Prostate gland (tissue), 2 donors: ENCODE data around the gene DEDD2. TPM values are rescaled to one million over a fixed set of nuclear protein-coding genes. Genes with fewer than 3 reads are reported as not detected.

ENCODE experiments used
- DNase-seq: peaks from one replicate; pipeline ENCODE4 v3.0.0-alpha.2; 2019; ENCODE audit warnings: low spot score
- H3K27ac ChIP-seq, 2 donors: fragments of 200-600 bp; sonication (generic); 2 replicates each; pipeline ENCODE4 v1.5.1; 2017 to 2019
- H3K27me3 ChIP-seq: fragments of 200-600 bp; sonication (generic); replicated peaks from 2 replicates; pipeline ENCODE4 v1.5.1; 2019; ENCODE audit not compliant: insufficient read depth
- H3K36me3 ChIP-seq, 2 donors: fragments of 200-600 bp; sonication (generic); 1 replicate in 1 of 2; 2 replicates in 1 of 2; pipeline versions ENCODE4 v1.5.1 to v1.8.1; 2017 to 2019
- H3K4me1 ChIP-seq: fragments of 200-600 bp; sonication (generic); replicated peaks from 2 replicates; pipeline ENCODE4 v1.5.1; 2019
- H3K4me3 ChIP-seq, 2 donors: fragments of 200-600 bp; sonication (generic); 2 replicates each; pipeline ENCODE4 v1.5.1; 2017 to 2019
- H3K9me3 ChIP-seq: fragments of 200-600 bp; sonication (generic); 2 replicates; pipeline ENCODE4 v1.5.1; 2017
- POLR2A ChIP-seq: fragments of 450-650 bp; IDR thresholded peaks from one replicate; pipeline ENCODE4 v1.6.1; 2016; ENCODE audit warnings: antibody characterized with exemption, mild to moderate bottlenecking
- POLR2AphosphoS5 ChIP-seq: sonication (generic); formaldehyde crosslinking; IDR thresholded peaks from one replicate; pipeline ENCODE4 v1.6.1; 2017; ENCODE audit warnings: antibody characterized with exemption
- WGBS: methylation state at CpG from one replicate; pipeline ENCODE4 v1.1.5; 2018; 5-methylcytosine and 5-hydroxymethylcytosine counted together
- intact Hi-C: fragments of 100-400 bp; cut with DNase I; formaldehyde crosslinking; loops from one replicate; pipeline ENCODE4 v1.14.2; 2022
- total RNA-seq, 2 donors: library from RNA; depleted of rRNA; stranded (reverse); fragments of >200 nt; gene quantifications; one replicate each; pipeline ENCODE4 v1.1.0, GENCODE V29; 2016
- TF ChIP-seq, protein P1 (sequence below), 4 experiments: fragments of 200-600 bp in 2 of 4; fragments of 450-650 bp in 2 of 4; sonication (generic) in 2 of 4; IDR thresholded peaks; 1 replicate in 3 of 4; 2 replicates in 1 of 4; pipeline ENCODE4 v1.5.1; 2016 to 2019; ENCODE audit warnings: antibody characterized with exemption in 4 of 4, mild to moderate bottlenecking in 2 of 4, moderate library complexity in 2 of 4

The DEDD2 gene
- total RNA-seq, 2 donors from 2014 or later = 70.3 to 98.1 TPM

- peaks cover 12% of the 10 kb centered on the region for H3K4me1 ChIP-seq
- WGBS = 15% methylated on average over 10 of the region's 10 CpGs
- no peaks in the 10 kb centered on the region for H3K27me3 ChIP-seq
- H3K9me3 ChIP-seq = no peaks in the 10 kb centered on the region
- H3K36me3 ChIP-seq = no peaks in the 10 kb centered on the region
- peak overlapping the region in 1 of 2 donors; percentile 21 for H3K27ac ChIP-seq
- no peak for DNase-seq
- H3K4me3 ChIP-seq = no peak overlapping the region
- TF ChIP-seq, protein P1, sequence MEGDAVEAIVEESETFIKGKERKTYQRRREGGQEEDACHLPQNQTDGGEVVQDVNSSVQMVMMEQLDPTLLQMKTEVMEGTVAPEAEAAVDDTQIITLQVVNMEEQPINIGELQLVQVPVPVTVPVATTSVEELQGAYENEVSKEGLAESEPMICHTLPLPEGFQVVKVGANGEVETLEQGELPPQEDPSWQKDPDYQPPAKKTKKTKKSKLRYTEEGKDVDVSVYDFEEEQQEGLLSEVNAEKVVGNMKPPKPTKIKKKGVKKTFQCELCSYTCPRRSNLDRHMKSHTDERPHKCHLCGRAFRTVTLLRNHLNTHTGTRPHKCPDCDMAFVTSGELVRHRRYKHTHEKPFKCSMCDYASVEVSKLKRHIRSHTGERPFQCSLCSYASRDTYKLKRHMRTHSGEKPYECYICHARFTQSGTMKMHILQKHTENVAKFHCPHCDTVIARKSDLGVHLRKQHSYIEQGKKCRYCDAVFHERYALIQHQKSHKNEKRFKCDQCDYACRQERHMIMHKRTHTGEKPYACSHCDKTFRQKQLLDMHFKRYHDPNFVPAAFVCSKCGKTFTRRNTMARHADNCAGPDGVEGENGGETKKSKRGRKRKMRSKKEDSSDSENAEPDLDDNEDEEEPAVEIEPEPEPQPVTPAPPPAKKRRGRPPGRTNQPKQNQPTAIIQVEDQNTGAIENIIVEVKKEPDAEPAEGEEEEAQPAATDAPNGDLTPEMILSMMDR (IDR thresholded peaks at IDR 0.05) = peak; percentile 26 to 87 (median 66)
- TF ChIP-seq POLR2AphosphoS5 (peak; percentile 69), POLR2A (no peak)
- intact Hi-C loops = loop anchor here (2.0 kb wide), 1 partner anchor 32 kb away; no protein-coding TSS in a partner anchor
These were observed 28.9 kb upstream of the DEDD2 start for GRCh38 chr19:42246143-42246921.

DNA sequence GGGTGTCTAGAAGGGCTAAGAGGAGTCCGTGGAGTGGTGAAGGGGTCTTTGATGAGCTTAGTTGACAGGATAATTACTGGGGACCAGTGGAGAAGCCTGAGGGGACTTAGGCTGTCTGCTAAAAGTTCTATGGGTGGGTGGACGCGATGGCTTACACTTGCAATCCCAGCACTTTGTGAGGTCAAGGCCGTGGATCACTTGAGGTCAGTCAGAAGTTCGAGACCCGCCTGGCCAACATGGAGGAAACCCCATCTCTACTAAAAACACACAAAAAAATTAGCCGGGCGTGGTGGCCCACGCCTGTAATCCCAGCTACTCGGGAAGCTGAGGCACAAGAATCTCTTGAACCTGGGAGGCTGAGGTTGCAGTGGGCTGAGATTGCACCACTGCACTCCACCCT, 27.8 kb upstream of the DEDD2 start:
- Histone ChIP-seq H3K4me3 (no peak overlapping the region), H3K4me1 (peaks cover 11% of the 10 kb centered on the region)

GRCh38 chr19:42244347-42245220, 27.1 kb upstream of the DEDD2 start:
- Histone ChIP-seq H3K36me3 (no peaks in the 10 kb centered on the region), H3K27me3 (no peaks in the 10 kb centered on the region), H3K27ac (peak overlapping the region; percentile 82 to 94), H3K9me3 (no peaks in the 10 kb centered on the region), H3K4me3 (peak overlapping the region; percentile 92 to 96), H3K4me1 (peaks cover 11% of the 10 kb centered on the region)
- intact Hi-C loops = no loop called here
- 2% methylated on average over 45 of the region's 45 CpGs for WGBS
- TF ChIP-seq POLR2A (peak; percentile 49), POLR2AphosphoS5 (peak; percentile 98)
- TF ChIP-seq, protein P1 (IDR thresholded peaks at IDR 0.05) = peak; percentile 56 to 90 (median 84)
- peak; percentile 93 for DNase-seq

More for the DNA sequence above, 27.8 kb upstream of the DEDD2 start:
- Histone ChIP-seq H3K9me3 (no peaks in the 10 kb centered on the region), H3K27me3 (no peaks in the 10 kb centered on the region), H3K36me3 (no peaks in the 10 kb centered on the region), H3K27ac (peak overlapping the region; percentile 82 to 94)
- no peak for DNase-seq
- intact Hi-C loops = no loop called here
- TF ChIP-seq POLR2A = no peak
- TF ChIP-seq, protein P1 (IDR thresholded peaks at IDR 0.05) = no peak
- no peak for TF ChIP-seq POLR2AphosphoS5
- WGBS = 77% methylated on average over 10 of the region's 10 CpGs

- Histone ChIP-seq H3K27ac (peak within 1 kb of the TSS; percentile 82 to 94), H3K9me3 (no peaks in the 10 kb centered on the region), H3K36me3 (no peaks in the 10 kb centered on the region), H3K27me3 (no peaks in the 10 kb centered on the region), H3K4me3 (peak within 1 kb of the TSS; percentile 92 to 96), H3K4me1 (peaks cover 11% of the 10 kb centered on the region)
- intact Hi-C loops = no loop called here
- peak; percentile 94 for TF ChIP-seq POLR2A
- TF ChIP-seq, protein P1 (IDR thresholded peaks at IDR 0.05) = peak in 2 of 4 experiments; percentile 17 to 22
- TF ChIP-seq POLR2AphosphoS5 = peak; percentile 95
- peak; percentile 99 for DNase-seq
- under 1% methylated on average over 75 of the region's 76 CpGs for WGBS
These were observed 25.3 kb upstream of the DEDD2 start, which contains the start of gene GSK3A for GRCh38 chr19:42242512-42243409. Gene GSK3A, minus strand, starts transcription at chr19:42242602. Its CDS starts 137 bp downstream, at chr19:42242465.
